ENCODE measurements around the gene CH25H. TPM values are rescaled to one million over a fixed set of nuclear protein-coding genes. Genes with fewer than 3 reads are reported as not detected.

The CH25H gene
- total RNA-seq, 4 donors from 2014 or later, result 0.70 to 9.9 (median 3.1) TPM; not detected in 1

DNA sequence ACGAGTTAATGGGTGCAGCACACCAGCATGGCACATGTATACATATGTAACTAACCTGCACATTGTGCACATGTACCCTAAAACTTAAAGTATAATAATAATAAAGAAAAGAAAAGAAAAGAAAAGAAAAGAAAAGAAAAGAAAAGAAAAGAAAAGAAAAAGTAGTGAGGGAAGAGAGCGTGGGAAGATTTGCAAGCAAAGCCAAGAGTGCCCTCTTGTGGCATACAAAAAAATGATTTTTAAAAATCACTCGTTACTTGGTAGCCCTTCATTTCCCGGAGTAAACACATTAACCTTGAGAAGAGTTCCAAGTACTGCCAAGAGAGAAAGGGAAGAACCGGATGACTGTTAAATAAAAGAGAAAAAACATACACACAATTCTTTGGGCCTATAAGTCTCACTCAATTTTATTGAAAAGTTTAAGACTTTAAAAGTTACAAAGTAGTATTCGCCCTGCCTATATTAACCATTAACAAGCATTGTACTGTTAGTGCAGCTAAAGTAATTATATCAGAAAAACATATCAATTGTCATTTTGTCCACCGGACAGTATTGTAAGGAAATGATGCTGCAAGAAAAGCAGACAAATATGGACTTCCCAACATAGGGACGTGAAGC is 6.2 kb upstream of the CH25H start:
- no peak for DNase-seq
- Histone ChIP-seq H3K27me3 (no peaks in the 10 kb centered on the region), H3K27ac (no peak overlapping the region), H3K9me3 (no peaks in the 10 kb centered on the region), H3K4me3 (no peak overlapping the region), H3K36me3 (peaks cover 0 to 17% (median 0%) of the 10 kb centered on the region in 3 donors), H3K4me1 (peaks cover 0 to 7% (median 1%) of the 10 kb centered on the region in 4 donors)
- TF ChIP-seq, protein P1, sequence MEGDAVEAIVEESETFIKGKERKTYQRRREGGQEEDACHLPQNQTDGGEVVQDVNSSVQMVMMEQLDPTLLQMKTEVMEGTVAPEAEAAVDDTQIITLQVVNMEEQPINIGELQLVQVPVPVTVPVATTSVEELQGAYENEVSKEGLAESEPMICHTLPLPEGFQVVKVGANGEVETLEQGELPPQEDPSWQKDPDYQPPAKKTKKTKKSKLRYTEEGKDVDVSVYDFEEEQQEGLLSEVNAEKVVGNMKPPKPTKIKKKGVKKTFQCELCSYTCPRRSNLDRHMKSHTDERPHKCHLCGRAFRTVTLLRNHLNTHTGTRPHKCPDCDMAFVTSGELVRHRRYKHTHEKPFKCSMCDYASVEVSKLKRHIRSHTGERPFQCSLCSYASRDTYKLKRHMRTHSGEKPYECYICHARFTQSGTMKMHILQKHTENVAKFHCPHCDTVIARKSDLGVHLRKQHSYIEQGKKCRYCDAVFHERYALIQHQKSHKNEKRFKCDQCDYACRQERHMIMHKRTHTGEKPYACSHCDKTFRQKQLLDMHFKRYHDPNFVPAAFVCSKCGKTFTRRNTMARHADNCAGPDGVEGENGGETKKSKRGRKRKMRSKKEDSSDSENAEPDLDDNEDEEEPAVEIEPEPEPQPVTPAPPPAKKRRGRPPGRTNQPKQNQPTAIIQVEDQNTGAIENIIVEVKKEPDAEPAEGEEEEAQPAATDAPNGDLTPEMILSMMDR (IDR thresholded peaks at IDR 0.05), result peak; percentile 45 to 76 (median 70)
- TF ChIP-seq POLR2A (IDR thresholded peaks at IDR 0.05), result no peak

DNA sequence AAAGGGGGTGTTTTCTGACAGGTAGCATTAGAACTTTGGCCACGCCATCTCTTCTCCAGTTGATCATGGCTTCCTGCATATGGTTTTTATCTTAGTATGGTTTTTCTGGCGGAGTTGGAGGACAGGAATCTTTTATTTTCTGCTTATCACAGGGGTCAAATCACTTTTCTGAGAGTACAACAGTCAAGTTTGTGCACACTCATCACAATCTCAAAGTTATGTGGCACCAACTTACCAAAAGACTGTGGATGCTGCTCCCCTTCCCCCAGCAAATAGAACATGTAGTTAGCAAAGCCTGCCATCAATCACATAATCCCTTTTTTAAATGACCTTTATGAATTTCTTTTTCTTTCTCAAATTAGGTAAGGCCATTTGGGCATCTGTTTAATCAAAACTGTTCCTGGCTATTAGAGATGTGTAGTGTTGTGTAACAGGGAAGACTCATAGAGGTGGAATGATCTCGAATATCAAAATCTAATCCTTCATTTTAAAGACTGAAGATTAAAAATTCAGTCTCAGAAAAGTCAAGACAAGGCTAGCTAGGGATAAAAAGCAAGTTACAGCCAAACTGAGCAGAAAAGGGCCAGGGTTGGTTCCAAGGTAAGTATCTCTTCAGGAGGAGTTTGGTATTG is 3.8 kb upstream of the CH25H start:
- H3K4me3 ChIP-seq, result no peak overlapping the region
- H3K27ac ChIP-seq, result no peak overlapping the region
- H3K36me3 ChIP-seq, result peaks cover 0 to 17% (median 0%) of the 10 kb centered on the region in 3 donors
- DNase-seq, result no peak
- H3K9me3 ChIP-seq, result no peaks in the 10 kb centered on the region
- no peak for TF ChIP-seq POLR2A (IDR thresholded peaks at IDR 0.05)
- TF ChIP-seq, protein P1 (IDR thresholded peaks at IDR 0.05), result no peak
- peaks cover 0 to 8% of the 10 kb centered on the region in 2 donors for H3K27me3 ChIP-seq
- peaks cover 0 to 18% (median 9%) of the 10 kb centered on the region in 4 donors for H3K4me1 ChIP-seq

DNA sequence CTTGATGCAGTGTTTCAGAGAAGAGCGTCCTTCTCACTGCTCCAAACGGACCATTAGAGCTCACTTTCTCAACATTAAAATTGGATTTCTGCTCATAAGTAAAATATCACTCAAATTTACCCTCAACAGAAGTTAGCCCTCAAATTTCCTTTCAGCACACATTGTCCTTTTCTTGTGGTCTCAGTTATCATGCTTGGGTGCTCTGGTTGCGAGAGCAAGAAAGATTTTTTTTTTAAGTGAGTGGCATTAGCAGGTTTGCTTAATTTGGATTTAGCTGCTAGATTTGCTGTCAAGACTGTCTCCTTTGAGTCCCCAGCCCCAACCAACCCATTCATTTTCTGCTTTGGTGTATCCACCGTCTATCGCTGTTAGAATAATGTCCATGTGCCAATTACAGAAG is 2.6 kb upstream of the CH25H start:
- peaks cover 0 to 18% (median 9%) of the 10 kb centered on the region in 4 donors for H3K4me1 ChIP-seq
- no peak for DNase-seq
- H3K36me3 ChIP-seq, result peaks cover 0 to 5% (median 0%) of the 10 kb centered on the region in 3 donors
- H3K27me3 ChIP-seq, result peaks cover 0 to 8% of the 10 kb centered on the region in 2 donors
- H3K27ac ChIP-seq, result no peak overlapping the region
- no peak overlapping the region for H3K4me3 ChIP-seq
- TF ChIP-seq POLR2A (IDR thresholded peaks at IDR 0.05), result no peak
- TF ChIP-seq, protein P1 (IDR thresholded peaks at IDR 0.05), result no peak
- no peaks in the 10 kb centered on the region for H3K9me3 ChIP-seq

DNA sequence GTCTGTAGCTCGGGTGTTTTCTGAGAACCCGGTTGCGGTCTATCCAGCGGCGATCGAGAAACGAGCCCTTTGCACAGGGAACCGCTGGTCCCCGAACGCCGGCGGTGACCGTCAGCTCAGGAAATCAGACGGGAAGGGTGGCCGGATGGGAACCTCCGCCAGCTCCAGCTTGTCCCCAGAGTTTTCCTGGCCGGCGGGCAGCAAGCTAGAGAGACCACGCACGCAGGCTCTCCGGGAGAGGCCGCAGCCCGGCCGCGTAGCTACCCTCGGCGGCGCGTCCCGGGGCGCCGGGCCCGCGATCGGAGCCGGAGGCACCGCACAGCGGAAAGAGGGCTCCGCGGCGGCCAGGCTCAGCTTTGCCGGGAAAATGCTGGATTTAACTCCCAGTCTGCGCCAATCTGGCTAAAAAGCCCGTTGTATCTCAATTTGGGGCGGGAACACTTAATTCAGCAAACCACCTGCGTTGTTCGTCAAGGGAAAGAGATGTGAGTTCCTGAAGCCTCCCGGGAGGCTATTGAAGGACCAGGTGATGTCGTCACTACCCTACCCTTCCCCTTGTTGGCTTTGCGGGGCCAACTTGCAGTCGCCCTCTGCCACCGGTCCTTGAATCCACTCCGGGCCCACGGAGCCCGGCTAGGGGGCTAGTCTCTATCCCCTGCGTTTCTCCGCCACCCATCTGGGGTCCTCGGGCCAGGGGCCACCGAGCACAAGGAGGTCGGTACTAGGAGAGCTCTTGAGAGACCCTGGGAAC is 859 bp upstream of the CH25H start:
- Histone ChIP-seq H3K9me3 (no peaks in the 10 kb centered on the region), H3K4me1 (peaks cover 0 to 18% (median 9%) of the 10 kb centered on the region in 4 donors), H3K4me3 (peak overlapping the region; percentile 28 to 58 (median 48)), H3K27me3 (peaks cover 0 to 8% of the 10 kb centered on the region in 2 donors), H3K36me3 (no peaks in the 10 kb centered on the region), H3K27ac (peak overlapping the region; percentile 52 to 75 (median 65))
- DNase-seq, result peak; percentile 29 to 60 (median 59)
- TF ChIP-seq POLR2A (IDR thresholded peaks at IDR 0.05), result no peak
- TF ChIP-seq, protein P1 (IDR thresholded peaks at IDR 0.05), result no peak

DNA sequence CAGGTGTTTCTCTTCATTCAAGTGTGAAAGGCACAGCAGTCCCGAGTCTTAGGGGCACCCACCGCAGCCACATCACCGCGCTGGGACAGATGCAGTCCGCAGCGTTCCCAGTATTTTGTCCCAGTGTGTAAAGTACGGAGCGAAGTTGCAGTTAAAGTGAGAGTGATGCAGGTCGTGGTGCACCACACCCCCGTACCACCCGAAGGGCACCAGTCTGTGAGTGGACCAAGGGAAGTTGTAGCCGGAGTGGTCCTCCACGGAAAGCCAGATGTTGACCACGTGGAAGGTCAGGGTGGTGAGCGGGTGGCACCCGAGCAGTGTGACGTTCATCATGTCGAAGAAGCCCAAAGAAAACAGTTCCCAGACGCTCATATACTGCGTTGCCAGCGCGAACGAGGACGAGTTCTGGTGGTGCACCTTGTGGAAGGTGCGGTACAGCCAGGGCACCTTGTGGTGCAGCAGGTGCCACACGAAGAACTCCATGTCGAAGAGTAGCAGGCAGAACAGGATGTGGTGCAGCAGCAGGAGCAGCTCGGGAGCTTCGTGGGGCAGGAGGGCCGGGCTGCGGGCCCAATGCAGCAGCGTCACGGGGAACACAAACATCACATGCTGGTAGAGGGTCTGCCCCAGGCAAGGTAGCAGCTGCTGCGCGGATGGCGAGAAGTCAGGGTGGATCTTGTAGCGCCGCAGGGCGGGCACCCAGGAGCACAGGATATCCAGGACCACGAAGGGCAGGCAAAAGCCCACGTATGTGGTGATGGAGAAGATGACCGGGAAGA is 526 bp downstream of the CH25H start:
- Histone ChIP-seq H3K27ac (peak overlapping the region; percentile 52 to 75 (median 65)), H3K27me3 (peaks cover 0 to 8% of the 10 kb centered on the region in 2 donors), H3K4me3 (peak overlapping the region; percentile 28 to 58 (median 48)), H3K4me1 (peaks cover 0 to 18% (median 9%) of the 10 kb centered on the region in 4 donors), H3K9me3 (no peaks in the 10 kb centered on the region), H3K36me3 (no peaks in the 10 kb centered on the region)
- peak; percentile 53 to 71 (median 60) for DNase-seq
- TF ChIP-seq POLR2A (IDR thresholded peaks at IDR 0.05), result no peak
- TF ChIP-seq, protein P1 (IDR thresholded peaks at IDR 0.05), result no peak
